ENCODE measurements around the gene CRYAB.

DNA sequence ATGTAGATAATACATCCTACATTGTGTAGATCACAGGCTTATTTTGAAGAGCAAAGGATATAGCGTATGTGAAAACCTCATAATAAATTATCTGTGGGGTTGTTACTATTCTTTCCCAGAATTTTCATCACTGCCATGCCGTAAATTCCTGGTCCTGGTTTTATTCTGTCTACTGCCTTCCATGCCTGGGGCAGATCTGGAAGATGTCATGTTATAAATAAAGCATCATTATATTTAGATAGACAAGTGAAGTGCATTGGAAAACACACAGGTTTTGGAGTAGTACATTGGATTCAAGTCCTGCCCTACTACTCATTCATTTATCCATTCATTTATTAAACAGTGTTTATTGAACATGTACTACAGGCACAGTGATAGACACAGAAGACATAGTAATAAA lies 9.3 kb upstream of the CRYAB start:
- TF ChIP-seq POLR2A (IDR thresholded peaks at IDR 0.05) (no peak), CTCF (IDR thresholded peaks at IDR 0.05) (no peak)

Data from testis (tissue), 2 donors.